SU-DHL-6 (cell line): Measurements from ENCODE around the gene RAB1B.

Experiments used
- H2AFZ ChIP-seq: fragments of 200-600 bp; sonication (generic); 2 replicates; pipeline ENCODE4 v1.6.1; 2014; ENCODE audit warnings: low read depth, mild to moderate bottlenecking, moderate library complexity, mixed read lengths, antibody characterized with exemption, low read length; ENCODE audit not compliant: severe bottlenecking
- H3F3A ChIP-seq: fragments of 200-600 bp; shearing (Covaris generic); 2 replicates; pipeline ENCODE4 v1.6.0; 2016; ENCODE audit warnings: antibody characterized with exemption, mild to moderate bottlenecking; ENCODE audit not compliant: insufficient read depth
- H3K27ac ChIP-seq: fragments of 200-600 bp; sonication (generic); 2 replicates; pipeline ENCODE4 v1.5.1; 2016; ENCODE audit warnings: low read depth, mild to moderate bottlenecking, low read length, moderate library complexity, mixed read lengths
- H3K27me3 ChIP-seq: fragments of 200-600 bp; sonication (generic), shearing (Covaris generic); 2 replicates; pipeline ENCODE4 v1.6.0; 2014; ENCODE audit warnings: mild to moderate bottlenecking, low read length
- H3K36me3 ChIP-seq: fragments of 200-600 bp; sonication (generic); 2 replicates; pipeline ENCODE4 v1.6.1; 2014; ENCODE audit warnings: mild to moderate bottlenecking, low read length, mixed read lengths
- H3K4me2 ChIP-seq: fragments of 300-600, 200-600 bp; shearing (Covaris generic), sonication (generic); 2 replicates; pipeline ENCODE4 v1.6.0; 2014; ENCODE audit warnings: low read length, low read depth, mild to moderate bottlenecking; ENCODE audit not compliant: poor library complexity, severe bottlenecking
- H3K4me3 ChIP-seq: fragments of 200-600 bp; sonication (generic); 2 replicates; pipeline ENCODE4 v1.5.1; 2014; ENCODE audit warnings: antibody characterized with exemption, low read length, mild to moderate bottlenecking, mixed read lengths; ENCODE audit not compliant: insufficient read depth, poor library complexity, severe bottlenecking
- H3K79me2 ChIP-seq: fragments of 200-600 bp; sonication (generic); 2 replicates; pipeline ENCODE4 v1.6.1; 2014; ENCODE audit warnings: mild to moderate bottlenecking, low read length, moderate library complexity; ENCODE audit not compliant: insufficient read depth
- H3K9ac ChIP-seq: fragments of 200-600 bp; sonication (generic); 2 replicates; pipeline ENCODE4 v1.7.0; 2014; ENCODE audit warnings: mild to moderate bottlenecking, low read length
- H3K9me2 ChIP-seq: fragments of 200-600 bp; sonication (generic); replicated peaks from 2 replicates; pipeline ENCODE4 v1.6.1; 2014; ENCODE audit warnings: low read length; ENCODE audit not compliant: insufficient read depth
- H3K9me3 ChIP-seq: fragments of 200-600 bp; sonication (generic); 2 replicates; pipeline ENCODE4 v1.6.1; 2014; ENCODE audit warnings: low read length, mixed read lengths; ENCODE audit not compliant: insufficient read depth
- H4K20me1 ChIP-seq: fragments of 200-600 bp; sonication (generic); 2 replicates; pipeline ENCODE4 v1.6.1; 2014; ENCODE audit warnings: low read depth, mild to moderate bottlenecking, antibody characterized with exemption, low read length, moderate library complexity, mixed read lengths
- CTCF ChIP-seq: fragments of 200-600 bp; sonication (generic); IDR thresholded peaks from one replicate; pipeline ENCODE4 v1.5.1; 2017; ENCODE audit warnings: antibody characterized with exemption, mild to moderate bottlenecking, low read length, moderate library complexity; ENCODE audit not compliant: insufficient read depth, poor library complexity, severe bottlenecking
- EZH2phosphoT487 ChIP-seq: fragments of 200-600 bp; sonication (generic), shearing (Covaris generic); conservative IDR thresholded peaks from 2 replicates; pipeline ENCODE4 v1.6.1; 2018; ENCODE audit warnings: mild to moderate bottlenecking, antibody characterized with exemption, low read length, moderate library complexity, mixed read lengths

RAB1B gene

DNA sequence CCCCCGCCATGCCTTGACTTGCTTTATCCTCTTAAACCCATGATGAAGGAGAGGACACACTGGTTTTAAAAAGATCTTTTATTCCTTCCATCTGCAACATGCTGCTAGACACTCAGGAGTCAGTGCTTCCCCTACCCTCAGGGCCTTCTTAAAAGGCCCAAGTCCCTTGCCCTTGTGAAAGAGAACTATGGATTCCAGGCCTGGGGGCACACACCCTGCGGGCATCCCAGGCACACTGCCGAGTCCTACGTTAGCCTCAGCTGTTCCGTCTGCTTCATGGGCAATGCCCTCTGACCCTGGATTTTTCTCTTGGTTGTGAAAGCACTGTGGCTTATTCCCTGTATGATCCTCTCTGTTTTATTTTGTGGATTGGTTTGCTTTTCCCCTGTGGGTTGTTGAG is 35.1 kb upstream of the RAB1B start:
- H3F3A ChIP-seq: no peaks in the 10 kb centered on the region
- no peaks in the 10 kb centered on the region for H4K20me1 ChIP-seq
- no peak overlapping the region for H3K27ac ChIP-seq
- no peaks in the 10 kb centered on the region for H3K27me3 ChIP-seq
- no peaks in the 10 kb centered on the region for H3K36me3 ChIP-seq
- no peaks in the 10 kb centered on the region for H3K79me2 ChIP-seq
- H3K9ac ChIP-seq: no peak overlapping the region
- H3K9me3 ChIP-seq: no peaks in the 10 kb centered on the region
- H3K4me3 ChIP-seq: no peak overlapping the region
- H3K4me2 ChIP-seq: no peak overlapping the region
- TF ChIP-seq EZH2phosphoT487: no peak
- TF ChIP-seq CTCF: no peak
- no peaks in the 10 kb centered on the region for H3K9me2 ChIP-seq
- H2AFZ ChIP-seq: no peak overlapping the region

DNA sequence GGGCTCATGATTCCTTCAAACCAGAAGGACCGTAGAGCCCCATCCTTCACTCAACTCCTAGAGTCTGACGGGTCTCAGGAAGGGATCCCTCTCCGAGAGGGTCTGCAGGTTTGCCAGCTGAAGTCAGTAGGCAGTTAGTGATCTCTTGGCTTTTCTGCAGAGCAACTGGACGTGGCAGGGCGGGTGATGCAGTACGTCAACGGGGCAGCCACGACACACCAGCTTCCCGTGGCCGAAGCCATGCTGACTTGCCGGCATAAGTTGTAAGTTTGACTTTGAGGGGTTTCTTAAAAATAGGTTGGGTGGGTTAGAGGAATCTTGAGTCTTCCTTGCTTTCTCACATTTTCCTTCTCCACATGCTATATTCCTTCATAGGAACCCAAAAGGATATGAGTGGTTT is 33.3 kb upstream of the RAB1B start:
- no peak for TF ChIP-seq EZH2phosphoT487
- no peak overlapping the region for H3K4me3 ChIP-seq

DNA sequence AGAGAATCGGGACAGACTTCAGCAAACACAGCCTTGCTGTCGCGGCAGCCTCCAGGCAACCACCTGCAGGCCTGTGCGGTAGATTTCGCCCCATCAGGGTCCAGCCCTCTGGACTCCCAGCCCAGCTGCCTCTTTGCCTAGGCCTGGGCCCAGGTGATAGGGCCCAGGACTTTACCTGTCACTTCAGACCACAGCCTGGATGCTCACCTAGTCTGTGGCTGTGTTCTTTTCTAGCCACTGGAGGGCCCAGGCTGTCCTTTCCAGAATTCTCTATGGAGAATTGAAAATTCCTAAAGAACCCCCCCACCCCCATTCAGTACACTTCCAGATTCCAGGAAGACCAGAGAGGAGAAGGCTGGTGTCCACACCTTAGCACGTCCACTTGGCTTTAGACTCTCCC is 30.6 kb upstream of the RAB1B start:
- Histone ChIP-seq H3K27me3 (no peaks in the 10 kb centered on the region), H3F3A (no peaks in the 10 kb centered on the region), H3K9me2 (no peaks in the 10 kb centered on the region), H2AFZ (no peak overlapping the region), H3K4me3 (no peak overlapping the region), H4K20me1 (no peaks in the 10 kb centered on the region), H3K27ac (no peak overlapping the region), H3K4me2 (no peak overlapping the region), H3K9ac (no peak overlapping the region), H3K36me3 (no peaks in the 10 kb centered on the region), H3K9me3 (no peaks in the 10 kb centered on the region), H3K79me2 (no peaks in the 10 kb centered on the region)
- TF ChIP-seq EZH2phosphoT487 (no peak), CTCF (no peak)

More for the DNA sequence above, 33.3 kb upstream of the RAB1B start:
- no peaks in the 10 kb centered on the region for H4K20me1 ChIP-seq
- no peak overlapping the region for H3K4me2 ChIP-seq
- no peak overlapping the region for H3K27ac ChIP-seq
- no peaks in the 10 kb centered on the region for H3F3A ChIP-seq
- no peaks in the 10 kb centered on the region for H3K9me2 ChIP-seq
- no peaks in the 10 kb centered on the region for H3K79me2 ChIP-seq
- H3K27me3 ChIP-seq: no peaks in the 10 kb centered on the region
- no peak overlapping the region for H3K9ac ChIP-seq
- H2AFZ ChIP-seq: no peak overlapping the region
- no peaks in the 10 kb centered on the region for H3K36me3 ChIP-seq
- H3K9me3 ChIP-seq: no peaks in the 10 kb centered on the region

GRCh38 chr11:66238786-66239413 is 29.5 kb upstream of the RAB1B start:
- TF ChIP-seq EZH2phosphoT487: no peak
- TF ChIP-seq CTCF: no peak
- no peak overlapping the region for H3K27ac ChIP-seq
- H4K20me1 ChIP-seq: no peaks in the 10 kb centered on the region
- H3K9ac ChIP-seq: no peak overlapping the region
- H3K9me3 ChIP-seq: no peaks in the 10 kb centered on the region
- H3F3A ChIP-seq: no peaks in the 10 kb centered on the region
- no peaks in the 10 kb centered on the region for H3K27me3 ChIP-seq
- no peaks in the 10 kb centered on the region for H3K79me2 ChIP-seq
- H2AFZ ChIP-seq: no peak overlapping the region
- H3K4me3 ChIP-seq: no peak overlapping the region
- H3K4me2 ChIP-seq: no peak overlapping the region
- H3K36me3 ChIP-seq: no peaks in the 10 kb centered on the region
- H3K9me2 ChIP-seq: no peaks in the 10 kb centered on the region
